T-helper 2 cell (primary cell): ENCODE data around the gene TMEM184B.

Source experiments
- DNase-seq, 5 experiments: peaks; one replicate each; pipeline versions ENCODE4 v3.0.0 to v3.0.0-alpha.2; 2012 to 2022
- total RNA-seq, 2 donors: gene quantifications; one replicate each; lab custom pipeline; 2026; lab: John Stamatoyannopoulos, UW

The TMEM184B gene
- total RNA-seq = 22.0 to 53.9 reads per million in 2 donors

DNA sequence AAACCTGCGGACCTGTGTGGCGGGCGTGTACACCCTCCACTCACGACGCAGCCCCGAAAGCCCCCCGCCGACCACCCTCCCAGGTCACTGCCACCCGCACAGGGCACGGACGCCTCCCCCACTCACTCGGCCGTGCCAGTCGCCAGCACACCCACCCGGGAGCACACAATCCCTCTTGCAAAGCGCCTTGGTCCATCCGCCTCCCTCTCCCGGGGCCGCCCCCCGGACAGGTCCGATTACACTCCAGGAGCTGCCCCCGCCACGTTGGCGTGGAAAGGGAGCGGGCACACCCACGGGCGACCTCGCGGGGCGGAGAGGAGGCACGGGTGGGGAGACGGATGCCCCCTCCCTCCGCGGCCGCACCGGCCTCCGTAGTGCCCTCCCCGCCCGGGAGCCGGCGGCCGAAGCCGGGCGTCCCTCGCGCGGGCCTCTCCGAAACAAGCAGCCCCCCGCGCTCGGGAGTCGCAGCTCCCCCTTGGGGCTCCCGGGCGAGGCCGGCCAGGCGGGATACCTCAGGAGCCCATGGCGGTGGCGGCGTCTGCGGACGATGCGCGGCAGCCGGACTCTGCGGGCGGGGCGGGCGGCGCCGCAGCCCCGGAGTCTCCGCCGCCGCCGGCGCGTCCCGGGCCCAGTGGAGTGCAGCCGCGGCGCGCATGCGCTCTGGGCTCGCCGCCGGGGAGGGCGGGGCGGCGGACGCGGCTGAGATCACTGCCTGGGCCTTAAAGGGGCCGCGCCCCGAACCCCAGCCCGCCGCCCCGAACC lies at the start of gene TMEM184B:
Gene TMEM184B (minus strand): TSS at position 638 of the 762 bp plus-strand sequence. CDS start 25,049 bp downstream, outside the sequence.
- DNase-seq = peak; percentile 69 to 85 (median 75)

DNA sequence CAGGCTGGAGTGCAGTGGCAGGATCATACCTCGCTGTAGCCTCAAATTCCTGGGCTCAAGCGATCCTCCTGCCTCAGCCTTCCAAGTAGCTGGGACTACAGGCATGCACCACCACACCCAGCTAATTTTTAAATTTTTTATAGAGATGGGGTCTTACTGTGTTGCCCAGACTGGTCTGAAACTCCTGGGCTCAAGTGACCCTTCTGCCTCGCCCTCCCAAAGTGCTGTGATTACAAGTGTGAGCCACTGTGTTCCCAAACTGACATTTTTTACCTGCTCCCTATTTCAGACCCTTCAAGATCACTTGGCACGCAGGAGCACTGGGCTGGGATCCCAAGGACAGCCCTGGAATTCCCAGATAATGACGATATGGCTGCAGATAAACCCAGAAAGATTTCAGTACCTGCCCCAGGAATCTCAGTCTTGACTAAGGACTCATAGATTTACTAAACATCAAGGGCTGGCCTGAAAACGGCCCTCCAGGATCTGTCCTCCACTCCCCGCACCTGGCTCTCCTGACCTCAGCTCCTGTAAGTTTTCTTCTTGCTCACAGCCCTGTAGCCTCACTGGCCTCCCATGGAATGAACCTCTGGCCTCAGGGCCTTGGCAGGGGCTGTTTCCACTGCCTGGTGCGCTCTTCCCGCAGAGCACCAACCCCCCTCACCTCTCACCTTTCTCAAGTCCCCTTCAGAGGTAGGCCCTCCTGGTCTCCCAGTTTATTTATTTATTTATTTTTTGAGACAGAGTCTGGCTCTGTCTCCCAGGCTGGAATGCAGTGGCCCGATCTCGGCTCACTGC lies 48.0 kb upstream of the TMEM184B start:
- DNase-seq = no peak

DNA sequence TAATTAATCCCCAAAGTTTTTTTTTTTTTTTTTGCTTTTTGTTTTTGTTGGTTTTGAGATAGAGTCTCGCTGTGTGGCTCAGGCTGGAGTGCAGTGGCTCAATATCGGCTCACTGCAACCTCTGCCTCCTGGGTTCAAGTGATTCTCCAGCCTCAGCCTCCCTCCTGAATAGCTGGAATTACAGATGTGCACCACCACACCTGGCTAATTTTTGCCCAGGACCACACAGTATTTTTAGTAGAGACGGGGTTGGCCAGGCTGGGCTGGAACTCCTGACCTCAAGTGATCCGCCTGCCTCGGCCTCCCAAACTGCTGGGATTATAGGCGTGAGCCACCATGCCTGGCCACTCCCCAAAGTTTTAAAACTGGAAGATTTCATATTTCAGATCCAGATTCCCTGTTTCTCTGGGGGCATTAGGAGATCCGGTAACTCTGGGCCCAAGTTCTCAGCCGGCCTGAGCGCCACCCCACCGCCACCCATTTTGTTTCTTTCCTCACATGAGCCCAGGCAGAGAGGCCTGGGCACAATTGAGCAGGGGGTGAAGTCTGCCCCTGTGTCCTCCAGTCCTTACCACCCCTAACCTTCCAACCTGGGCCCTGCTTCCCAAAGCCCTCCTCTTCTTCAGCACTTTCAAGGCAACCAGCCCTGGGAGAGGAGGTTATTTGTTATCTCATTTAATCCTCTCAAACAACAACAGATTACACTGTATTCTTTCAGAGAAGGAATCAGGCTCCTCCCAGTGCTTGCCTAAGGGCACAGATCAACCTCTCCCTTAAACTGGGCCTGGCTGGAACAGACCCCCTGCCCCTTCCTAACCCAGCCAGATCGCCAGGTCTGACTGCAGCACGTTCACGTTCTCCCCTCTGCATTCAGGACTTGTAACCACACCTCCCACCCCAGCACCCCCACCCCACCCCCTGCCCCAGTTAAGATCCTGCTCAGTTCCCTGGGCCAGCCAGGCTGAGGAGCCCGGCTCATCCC lies 46.3 kb upstream of the TMEM184B start:
- DNase-seq = no peak

DNA sequence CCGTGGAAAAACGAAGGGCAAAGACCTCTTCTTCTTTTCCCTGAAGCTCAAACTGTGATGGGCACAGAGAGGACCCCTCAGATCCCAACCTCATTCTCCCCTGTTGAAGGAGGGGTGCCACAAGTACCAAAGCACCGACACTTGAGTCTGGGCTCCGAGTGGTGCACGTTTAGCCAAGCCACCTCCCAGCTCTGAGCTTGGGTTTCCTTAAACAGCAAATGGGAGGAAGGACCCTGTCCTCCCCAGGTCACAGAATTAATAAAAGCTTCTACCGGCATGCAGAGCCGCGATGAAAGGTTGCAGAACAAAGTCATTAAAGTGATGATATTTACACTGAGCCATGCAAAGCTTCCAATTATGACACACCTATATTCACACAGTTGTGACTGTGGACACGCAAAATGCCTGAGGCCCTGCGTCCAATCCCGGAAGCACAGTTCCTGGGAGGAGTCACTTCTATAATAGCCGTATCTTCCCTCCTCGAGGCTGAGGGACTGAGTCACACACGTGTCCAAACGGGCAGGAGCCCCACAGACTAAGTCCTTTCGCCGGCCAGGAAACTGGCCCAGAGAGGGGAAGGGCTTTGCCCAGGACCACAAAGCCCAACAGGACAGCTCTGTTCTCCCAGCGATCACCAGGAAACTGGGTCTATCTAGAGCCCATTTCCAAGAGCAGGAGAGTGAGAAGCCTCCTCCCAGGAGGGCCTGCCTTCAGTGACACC lies 45.3 kb upstream of the TMEM184B start:
- DNase-seq = no peak

DNA sequence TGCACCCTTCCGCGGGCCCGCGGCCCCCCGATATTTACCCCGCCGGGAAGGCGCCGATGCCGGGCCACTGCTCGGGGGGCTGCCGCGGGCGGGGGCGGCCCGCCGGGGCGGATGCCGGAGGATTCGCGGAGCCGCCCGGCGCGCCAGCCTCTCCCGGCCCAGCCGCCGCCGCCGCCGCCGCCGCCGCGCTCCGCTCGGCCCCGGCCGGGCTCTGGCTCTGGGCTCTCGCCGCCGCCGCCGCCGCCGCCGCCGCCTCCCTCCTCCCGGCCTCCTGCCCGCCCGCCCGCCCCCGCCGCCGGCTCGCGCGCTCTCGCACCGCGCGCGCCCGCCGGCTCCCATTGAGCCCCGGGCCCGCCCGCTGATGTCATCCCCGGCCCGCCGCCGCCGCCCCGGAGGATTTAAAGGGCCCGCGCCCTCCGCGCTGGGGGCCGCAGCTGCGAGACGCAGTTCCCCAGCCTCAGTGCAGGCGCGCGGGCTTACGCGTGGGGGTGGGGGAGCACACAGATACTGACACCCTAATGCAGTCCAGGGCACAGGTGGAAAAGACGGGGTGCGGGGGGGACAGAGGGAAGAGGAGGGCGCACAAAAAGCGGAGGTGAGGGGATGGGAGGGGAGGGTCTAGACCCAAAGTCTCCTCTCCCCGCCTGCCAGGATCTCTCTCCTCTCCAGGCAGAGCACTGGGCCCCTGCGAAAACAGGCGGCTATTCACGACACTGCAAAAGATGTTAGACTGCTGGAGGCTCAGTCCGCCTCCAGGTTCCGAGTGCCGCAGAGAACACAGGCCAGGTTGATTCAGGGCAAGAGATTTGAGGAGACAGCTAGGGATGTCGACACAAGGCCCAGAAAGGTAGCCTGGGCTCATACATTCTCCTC lies 44.5 kb upstream of the TMEM184B start, which contains the start of gene CSNK1E:
Gene CSNK1E (minus strand): TSS at position 312 of the 873 bp plus-strand sequence. CDS start 3,276 bp downstream, outside the sequence.
- DNase-seq = peak; percentile 59 to 81 (median 63)

DNA sequence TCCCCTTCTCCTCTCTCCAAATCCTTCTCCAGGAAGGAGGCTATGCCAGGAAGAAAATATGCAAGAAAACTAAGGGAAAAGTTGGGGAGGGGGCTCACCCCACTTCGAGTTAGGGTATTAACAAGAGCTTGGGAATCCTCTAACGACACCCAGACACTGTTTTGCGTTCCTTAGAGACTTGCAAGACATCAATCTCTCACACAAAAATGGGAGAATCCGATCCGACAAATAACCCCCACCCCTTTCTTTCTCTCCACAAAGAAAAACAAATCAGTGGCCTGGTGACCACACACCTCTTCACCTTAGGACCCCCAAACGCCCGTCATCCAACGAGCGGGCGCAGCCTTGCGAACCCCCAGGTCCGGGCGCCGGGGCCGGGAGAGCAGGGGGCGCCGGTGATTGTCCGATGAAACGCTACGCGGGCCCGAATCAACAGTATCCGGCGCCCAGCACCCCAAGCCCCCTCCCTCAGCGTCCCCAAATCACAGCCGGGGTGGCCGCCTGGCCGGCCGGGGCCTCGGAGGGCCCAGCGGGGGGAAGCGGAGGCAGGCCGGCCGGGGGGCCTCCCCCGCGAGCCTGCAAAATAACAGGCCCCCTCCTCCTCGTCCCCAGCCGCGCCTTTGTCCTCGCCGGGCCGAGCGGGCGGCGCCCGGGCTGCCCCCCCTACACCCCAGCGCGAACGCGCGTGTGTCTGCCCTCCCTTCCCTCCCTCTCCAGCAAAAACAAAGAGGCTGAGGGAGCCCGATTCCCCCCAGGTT lies 43.7 kb upstream of the TMEM184B start:
- DNase-seq = peak in 4 of 5 experiments; percentile 27 to 64 (median 52)

DNA sequence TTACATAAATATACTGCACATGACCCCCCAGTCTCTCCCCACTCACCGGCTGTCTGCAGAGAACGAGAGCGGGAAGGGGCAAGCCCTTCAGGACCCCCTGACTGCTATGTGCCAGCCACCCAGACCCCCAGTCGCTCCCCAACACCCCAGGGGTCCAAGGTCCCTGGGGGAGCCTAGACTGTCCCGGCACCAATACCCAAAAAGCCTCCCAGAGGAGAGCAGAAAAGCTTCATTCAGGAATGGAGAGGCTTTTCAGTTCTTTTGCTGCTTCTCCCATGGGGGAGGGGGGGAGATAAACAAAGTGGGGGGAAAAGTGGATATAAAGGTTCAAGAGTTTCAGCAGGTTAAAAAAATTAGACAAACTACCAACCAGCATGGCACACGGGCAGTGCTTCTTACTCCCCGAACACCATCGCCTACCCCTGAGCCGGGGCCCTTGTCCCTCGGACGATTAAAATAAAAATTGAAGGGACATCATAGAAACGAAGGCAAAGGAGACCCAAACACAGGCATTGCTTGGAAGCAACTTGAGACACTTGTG lies 43.1 kb upstream of the TMEM184B start:
- peak in 1 of 5 experiments; percentile 11 for DNase-seq

DNA sequence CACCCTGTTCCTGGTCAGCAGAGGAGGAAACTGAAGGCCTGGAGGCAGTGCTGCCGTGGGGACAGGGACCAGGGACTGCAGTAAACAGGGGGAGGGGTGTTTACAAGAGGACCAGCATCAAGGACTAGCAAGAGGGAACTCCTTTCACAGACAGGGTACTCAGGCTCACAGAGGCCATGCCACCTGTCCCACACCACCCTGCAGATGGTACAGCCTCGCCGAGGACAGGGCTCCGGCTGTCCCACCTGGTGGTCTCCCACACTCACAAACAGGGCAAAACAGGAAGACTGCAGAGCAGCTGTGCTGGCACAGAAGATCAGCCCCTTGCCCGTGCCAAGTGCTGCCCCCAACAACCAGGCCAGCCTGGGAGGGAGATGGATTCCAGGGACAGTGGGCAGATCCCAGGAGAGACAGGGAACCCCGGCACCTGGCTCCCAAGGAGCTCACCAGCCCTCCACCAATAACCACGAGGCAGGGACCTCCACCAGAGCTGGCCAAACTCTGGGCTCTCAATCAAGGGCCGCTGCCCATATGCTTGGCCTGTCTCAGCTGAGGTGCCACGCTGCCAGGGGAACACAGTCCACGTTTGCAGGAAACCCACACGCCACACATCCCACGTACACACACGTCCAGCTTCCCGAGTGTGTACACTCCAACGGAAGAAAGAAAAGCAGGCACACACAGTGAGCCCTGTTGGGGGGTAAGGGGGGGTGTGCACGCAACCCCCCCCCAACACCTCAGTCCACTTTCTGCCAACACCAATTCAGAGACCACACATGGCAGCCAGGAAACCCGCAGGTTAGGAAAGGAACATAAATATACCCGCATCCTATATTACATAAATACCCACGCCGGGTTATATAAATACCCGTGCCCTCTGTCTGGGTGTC lies 42.4 kb upstream of the TMEM184B start:
- peak in 2 of 5 experiments; percentile 44 to 51 for DNase-seq

DNA sequence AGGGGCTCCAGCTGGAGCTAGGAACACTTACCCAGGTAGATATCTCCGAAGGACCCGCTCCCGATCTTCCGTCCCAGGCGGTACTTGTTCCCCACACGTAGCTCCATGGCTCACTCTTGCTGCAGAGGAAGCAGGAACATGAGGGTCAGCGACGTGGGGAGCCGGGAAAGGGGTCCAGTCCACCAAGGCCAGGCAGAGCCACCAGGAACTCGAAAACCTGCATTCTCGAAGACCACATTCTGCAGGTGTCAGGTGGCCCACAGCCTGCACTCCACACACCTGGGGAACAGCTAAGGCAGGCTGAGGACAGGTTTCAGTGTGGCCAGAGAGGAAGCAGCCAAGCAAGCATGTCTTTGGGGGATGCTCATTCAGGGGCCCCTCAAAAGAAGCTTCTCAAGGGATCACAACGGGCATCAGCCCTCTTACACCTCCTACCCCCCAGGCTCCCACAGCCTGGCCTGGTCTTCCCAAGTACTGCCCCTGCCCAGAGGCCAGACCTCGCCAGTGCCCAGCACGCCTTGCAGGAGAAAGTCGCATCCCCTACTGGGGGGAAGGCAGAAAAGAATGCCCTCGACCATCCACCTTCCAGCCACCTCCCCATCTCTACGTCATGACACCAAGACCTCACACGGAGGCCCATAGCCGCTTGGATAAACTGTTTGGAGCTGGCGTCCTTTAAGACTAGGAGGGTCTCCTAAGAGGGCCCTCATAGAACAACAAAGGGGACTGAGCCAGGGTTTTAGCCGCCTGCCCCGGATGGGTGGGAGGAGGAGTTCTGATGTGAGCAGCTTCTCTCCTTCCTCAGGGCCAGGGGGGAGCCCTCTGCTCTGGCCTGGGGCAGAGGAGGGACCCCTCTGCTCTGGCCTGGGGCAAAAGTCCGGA lies 41.5 kb upstream of the TMEM184B start:
- no peak for DNase-seq

DNA sequence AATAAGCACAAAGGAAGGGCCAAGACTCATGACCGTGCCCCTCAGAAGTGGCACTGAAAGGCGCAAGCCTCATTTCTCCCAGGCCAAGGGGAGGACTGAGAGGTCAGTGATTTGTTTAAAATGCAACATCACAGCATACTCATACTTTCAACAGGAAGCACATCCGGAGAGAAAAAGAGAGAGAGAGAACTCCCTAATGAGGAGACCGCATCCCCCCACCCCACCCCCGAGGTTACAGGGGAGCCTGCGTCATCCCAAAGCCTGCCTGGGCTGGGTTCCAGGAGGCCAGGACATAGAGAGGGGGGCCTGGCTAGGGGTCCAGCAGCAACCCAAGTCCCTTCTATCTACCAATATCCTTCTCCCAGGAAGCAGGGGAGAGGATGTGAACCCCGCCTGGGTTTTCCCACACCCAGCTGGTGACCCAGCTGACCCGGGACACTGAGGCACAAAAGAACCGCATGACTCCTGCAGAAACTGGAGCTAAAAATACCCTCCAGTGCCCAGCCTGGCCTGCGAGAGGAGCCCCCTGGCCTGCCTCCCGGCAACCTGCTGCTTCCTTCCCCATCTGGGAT lies 40.7 kb upstream of the TMEM184B start:
- DNase-seq = peak in 2 of 5 experiments; percentile 28 to 59

DNA sequence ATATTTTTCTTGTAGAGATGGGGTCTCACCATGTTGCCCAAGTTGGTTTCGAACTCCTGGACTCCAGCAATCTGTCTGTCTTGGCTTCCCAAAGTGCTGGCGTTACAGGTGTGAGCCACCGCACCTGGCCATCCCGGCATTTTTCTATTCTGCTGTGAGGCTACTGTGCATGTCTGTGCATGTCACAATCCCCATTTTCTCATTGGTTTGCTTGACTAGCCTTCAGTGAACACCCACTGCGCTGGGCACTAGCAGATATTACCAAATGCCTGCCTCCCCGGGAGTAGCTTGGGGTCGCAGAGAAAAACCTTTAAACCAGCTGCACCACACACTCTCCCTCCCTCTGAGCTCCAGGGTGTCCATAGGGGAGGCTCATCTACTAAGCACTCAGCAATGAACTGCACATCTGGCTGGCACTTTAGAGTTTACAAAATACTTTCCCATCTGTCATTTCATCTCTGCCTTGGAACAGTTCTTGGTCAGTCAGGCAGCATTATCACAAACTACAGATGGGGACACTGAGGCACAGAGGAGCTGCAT lies 39.5 kb upstream of the TMEM184B start:
- no peak for DNase-seq

DNA sequence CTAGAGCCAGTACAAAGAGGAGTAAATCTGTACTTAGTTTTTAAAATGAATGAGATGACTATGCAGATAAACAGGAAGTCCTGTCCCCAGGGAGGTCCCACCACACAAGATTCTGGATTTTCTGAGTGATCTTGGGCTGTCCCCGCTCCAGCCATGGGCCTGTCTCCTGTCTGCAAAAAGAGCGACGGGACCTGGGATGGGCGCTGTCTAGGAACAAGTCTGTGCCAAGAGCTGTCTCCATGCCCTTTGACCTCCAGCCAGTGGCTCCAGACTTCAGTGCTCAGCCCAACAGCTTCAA lies 38.5 kb upstream of the TMEM184B start:
- DNase-seq = no peak

DNA sequence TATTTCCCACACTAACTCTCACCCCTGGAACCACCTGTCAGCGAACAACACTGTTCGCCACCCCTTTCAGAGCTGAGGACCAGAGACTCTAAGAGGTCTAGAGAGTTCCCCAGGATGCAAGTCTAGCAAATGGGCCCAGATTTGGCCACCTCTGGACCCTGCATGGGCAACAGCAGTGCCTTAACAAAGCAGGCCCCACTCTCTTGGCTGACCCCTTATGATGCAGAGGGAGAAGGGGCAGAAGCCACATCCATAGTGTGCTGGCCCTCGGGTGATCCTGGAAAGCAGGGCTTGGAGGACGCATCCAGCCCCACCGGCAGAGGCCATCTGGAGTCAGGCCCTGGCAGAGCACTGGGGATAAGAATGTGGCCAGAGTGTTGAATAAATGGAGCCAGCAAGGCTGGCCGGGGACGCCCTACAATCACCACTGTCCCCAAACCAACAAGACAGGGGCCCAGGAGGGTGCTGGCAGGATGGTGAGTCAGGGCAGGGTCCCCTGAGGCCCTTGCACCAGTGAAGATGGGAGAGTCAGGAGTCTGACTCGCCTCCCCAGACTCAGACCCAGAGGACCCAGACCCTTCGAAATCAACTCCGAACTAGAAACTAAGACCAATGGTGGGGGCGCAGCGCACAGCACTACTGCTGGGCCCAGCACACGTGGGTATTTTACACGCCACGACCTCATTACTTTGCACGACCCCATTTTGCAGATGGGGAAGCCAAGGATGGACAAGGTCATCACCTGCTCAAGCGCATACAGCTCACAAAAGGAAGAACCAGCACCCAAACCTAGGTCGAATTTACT lies 37.9 kb upstream of the TMEM184B start:
- DNase-seq = no peak

DNA sequence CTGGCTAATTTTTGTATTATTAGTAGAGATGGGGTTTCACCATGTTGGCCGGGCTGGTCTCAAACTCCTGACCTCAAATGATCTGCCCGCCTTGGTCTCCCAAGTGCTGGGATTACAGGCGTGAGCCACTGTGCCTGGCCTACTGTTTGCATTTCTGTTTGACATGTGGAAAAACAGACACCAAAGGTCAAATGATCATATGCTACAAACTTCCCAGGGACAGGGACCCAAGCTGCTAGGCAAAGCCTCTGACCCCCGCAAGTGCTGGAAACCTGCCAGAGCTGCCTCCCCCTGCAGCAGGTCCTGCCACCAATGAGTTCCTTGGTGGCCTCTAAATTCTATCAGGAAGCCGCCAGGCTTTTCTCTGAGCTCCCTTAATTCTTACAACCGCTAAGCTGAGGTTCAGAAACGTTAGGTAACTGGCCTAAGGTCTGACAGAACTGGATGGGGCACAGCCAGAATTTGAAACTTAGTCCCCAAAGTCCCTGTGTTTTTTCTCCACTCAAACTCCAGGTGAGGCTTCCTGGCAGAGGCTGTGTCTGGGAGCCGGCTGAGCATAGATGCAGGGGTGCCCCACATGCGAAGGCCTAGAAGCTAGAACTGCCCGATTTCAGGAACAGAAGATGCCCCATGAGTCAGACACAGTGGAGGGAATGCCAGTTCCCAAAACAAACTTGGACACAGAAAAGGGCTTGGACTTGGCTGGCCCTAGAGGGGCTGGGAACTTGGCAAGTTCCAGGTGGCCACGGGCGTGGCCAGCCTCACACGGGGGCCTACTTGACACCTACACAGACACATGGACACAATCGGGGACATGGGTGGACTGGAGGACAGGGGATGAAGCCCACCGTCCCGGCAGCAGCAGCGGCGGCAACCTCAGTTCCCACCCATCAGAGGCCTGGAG lies 37.1 kb upstream of the TMEM184B start:
- no peak for DNase-seq
